Fibroblast of pulmonary artery (primary cell): ENCODE data around the gene VPS26C.

Experiments
- DNase-seq: peaks from one replicate; pipeline ENCODE4 v3.0.0-alpha.2; 2010; ENCODE audit warnings: low read depth
- H3K4me3 ChIP-seq: replicated peaks from 2 replicates; pipeline ENCODE4 v1.5.1; 2011; ENCODE audit warnings: low read depth, mild to moderate bottlenecking, control low read depth, low read length, moderate library complexity
- CTCF ChIP-seq: IDR thresholded peaks from 2 replicates; pipeline ENCODE4 v1.5.1; 2011; ENCODE audit warnings: mild to moderate bottlenecking, control low read depth, low read length, inconsistent platforms; ENCODE audit errors: missing control alignments

Gene VPS26C

GRCh38 chr21:37193676-37194075, 73.5 kb downstream of the VPS26C start:
- no peak for DNase-seq
- no peak for TF ChIP-seq CTCF
- H3K4me3 ChIP-seq: no peak overlapping the region

GRCh38 chr21:37193006-37193405, 74.1 kb downstream of the VPS26C start:
- DNase-seq: no peak
- TF ChIP-seq CTCF: no peak
- H3K4me3 ChIP-seq: no peak overlapping the region

GRCh38 chr21:37192019-37192418, 75.1 kb downstream of the VPS26C start:
- no peak for DNase-seq
- no peak overlapping the region for H3K4me3 ChIP-seq
- no peak for TF ChIP-seq CTCF

- H3K4me3 ChIP-seq: no peak overlapping the region
- no peak for TF ChIP-seq CTCF
- DNase-seq: no peak
Observed at GRCh38 chr21:37188825-37189224, 78.3 kb downstream of the VPS26C start.

GRCh38 chr21:37186983-37187382, 80.2 kb downstream of the VPS26C start:
- H3K4me3 ChIP-seq: no peak overlapping the region
- TF ChIP-seq CTCF: no peak
- no peak for DNase-seq

GRCh38 chr21:37184784-37185593, 82.1 kb downstream of the VPS26C start:
- H3K4me3 ChIP-seq: no peak overlapping the region
- DNase-seq: no peak
- TF ChIP-seq CTCF: no peak

GRCh38 chr21:37183749-37184148, 83.4 kb downstream of the VPS26C start:
- DNase-seq: no peak
- no peak overlapping the region for H3K4me3 ChIP-seq
- TF ChIP-seq CTCF: no peak
